GM21737 (cell line): ENCODE results near the gene CIBAR2.

Experiments
- ATAC-seq: cut with Tn5 transposase; IDR thresholded peaks from one replicate; pipeline ENCODE4 v1.9.1; 2021; ENCODE audit warnings: mild to moderate bottlenecking, moderate library complexity; ENCODE audit not compliant: unreplicated experiment

The CIBAR2 gene

DNA sequence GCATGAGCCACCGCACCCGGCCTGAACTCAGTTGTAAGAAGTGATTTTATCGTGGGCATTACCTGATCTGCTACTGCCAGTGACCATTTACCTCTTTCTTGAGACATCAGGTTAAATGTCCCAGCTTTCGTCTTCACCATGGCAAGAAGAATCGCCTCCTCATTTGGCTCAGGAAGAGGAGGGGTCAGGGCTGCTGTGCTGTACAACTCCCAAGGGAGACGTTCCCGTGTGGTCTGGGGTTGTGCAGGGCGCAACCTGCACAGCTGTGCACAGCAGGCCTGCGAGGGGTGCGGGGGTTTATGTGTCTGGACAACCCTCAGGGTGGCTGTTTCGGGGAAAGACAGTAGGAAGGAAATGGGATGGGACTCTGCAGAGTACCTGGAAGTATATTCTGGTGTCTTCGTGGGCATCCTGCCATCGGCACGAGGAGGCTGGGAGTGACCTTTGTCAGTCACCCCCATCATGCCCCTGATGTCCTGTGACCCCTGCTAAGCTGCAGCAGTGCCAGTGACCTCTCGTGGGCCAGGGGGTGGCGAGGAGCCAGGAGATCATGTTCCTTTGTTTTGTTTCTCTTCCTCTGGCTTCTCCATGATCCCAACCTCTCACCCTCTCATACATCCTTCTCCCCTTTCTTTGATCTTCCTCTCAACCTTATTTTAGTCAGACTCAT, 27.3 kb downstream of the CIBAR2 start:
- ATAC-seq = no peak

GRCh38 chr16:85083051-85083639, 29.1 kb downstream of the CIBAR2 start:
- no peak for ATAC-seq

- ATAC-seq = no peak
These were observed 29.9 kb downstream of the CIBAR2 start for GRCh38 chr16:85082173-85083050.

DNA sequence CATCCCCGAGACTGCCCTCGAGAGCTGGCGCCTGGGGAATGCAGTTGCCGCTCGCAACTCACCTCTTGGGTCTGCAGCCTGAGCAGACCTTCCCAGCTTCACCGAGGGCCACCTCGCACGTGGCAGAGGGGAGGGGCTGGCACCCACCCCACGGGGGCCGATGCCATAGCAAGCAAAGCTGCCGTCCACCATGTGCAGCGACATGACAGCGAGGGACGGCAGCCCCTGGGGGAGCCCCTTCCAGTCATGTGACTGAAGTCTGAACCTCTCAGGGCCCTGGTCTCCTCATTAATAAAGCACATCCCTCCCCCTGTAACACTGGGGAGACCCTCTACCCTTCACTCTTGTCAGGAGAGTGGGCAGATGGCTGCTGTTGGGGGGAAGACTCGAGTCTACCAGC, 30.5 kb downstream of the CIBAR2 start:
- ATAC-seq = no peak

- no peak for ATAC-seq
These were observed 31.2 kb downstream of the CIBAR2 start for GRCh38 chr16:85081038-85081437.

DNA sequence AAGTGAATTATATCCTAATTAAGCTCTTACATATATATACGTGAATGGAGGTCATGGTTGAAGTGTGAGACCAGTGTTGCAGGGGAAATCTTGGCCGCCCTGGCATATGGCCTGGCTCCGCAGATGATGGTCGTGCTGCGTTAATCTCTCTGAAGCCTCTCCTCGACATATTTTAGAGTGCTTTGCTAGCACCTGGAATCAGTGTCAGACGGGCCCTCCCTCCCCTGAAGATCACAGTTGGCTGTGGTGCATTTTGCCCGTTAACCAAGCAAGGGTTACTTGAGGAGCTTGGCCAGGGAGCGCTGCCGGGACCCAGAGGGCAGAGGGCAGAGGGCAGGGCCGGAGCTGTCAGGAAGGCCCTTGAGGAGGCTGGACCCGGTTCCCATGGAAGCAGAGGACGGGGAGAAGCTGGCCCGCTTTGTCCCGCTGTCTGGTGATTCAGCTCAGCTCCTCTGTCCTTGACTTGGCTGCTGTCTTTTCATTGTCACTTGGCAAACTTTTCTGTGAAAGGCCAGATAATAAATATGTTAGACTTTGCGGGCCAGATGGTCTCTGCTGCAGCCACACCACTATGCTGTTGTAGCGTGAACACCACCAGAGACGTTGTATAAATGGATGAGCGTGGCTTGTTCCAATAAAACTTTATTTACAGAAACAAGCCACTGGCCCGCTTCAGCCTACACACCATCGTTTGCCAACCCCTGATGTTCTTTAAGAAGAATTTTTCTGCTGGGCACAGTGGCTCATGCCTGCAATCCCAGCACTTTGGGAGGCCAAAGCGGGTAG, 32.3 kb downstream of the CIBAR2 start:
- no peak for ATAC-seq

DNA sequence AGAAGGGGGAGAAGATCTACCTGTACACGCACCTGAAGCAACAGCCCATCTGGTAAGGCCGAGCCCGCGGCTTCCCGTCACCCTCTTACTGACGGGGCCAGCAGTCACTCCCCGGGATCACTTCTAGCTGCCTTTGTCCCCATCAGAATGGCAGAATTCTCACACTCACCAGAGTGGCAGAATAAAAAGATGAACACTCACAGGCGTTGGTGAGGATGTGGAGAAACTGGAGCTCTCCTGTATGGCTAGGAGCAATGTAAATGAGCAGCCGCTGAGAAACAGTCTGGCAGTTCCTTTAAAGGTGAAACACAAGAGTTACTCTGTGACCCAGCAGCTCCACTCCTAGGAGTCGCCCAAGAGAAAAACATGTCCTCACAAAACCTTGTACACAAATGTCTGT, 33.3 kb downstream of the CIBAR2 start:
- no peak for ATAC-seq

DNA sequence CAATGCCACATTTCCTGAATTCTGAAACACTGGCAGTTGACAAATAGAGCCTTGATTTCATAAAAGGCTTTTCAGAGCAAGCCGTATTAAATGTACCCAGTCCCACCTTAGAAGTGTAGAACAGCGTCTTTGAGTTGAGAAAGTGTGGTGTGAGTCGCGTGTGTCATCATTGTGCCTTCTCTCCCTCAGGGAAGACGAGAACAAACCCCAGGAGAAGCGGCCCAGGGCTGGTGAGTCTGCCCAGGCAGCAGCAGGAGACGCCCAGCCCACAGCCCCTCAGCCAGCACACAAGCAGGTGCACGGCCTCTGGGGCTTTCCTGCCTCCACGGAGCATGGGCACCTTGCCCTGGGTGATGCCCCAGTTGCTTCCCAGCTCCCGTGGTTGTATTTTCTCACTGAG, 34.0 kb downstream of the CIBAR2 start:
- ATAC-seq = no peak

- no peak for ATAC-seq
These were observed 34.6 kb downstream of the CIBAR2 start for GRCh38 chr16:85077576-85078125.

DNA sequence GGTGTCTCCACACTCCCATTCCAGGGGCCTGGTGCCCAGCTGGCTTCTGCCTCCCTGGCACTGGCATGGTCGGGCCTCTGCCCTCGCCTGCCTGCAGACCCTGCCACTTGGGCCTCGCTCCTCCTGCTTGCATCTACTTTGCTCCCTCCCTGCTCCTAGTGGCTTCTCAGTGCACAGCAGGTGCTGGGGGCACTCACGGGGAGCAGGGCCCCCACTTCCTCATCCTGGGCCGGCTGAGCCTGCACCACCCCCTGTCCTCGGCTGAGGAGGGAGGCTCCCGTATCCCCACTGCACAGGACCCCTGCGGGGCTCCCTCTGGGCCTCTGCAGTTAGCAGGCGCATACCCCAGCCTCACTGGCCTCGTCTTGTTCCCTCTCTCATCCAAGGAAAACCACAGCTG, 35.2 kb downstream of the CIBAR2 start:
- ATAC-seq = no peak

DNA sequence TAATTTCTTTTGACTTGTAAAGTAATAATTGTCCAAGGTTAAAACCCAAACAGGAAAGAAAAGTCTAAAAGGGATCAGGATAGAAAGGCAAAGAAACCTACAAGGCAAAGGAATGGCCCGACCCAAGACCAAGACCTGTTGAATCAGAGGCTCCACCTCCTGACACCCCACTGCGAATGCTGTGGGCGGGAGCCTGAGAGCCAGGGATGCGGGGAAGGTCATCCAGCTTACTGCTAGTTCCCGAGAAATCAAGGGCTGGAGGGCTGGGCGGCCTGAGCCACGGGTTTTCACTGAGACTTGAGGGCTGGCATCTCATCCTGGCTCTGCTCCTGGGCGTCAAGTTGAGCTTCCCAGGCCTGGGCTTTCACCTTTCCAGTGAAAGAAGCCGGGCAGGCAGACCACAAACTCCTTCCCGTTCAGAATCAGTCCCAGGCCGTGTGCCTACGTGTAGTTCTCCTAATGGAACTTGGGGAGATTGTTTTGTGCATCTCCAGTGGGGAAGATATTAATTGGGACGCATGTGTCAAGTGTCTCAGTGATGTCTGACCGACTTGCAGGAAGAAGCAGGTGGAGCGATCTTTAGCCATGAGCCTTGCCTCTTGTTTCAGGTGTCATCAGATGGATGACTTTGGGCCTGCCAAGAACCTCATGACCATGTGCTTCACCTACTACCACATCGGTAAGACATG, 36.9 kb downstream of the CIBAR2 start:
- no peak for ATAC-seq

- ATAC-seq = no peak
These were observed 37.9 kb downstream of the CIBAR2 start for GRCh38 chr16:85074225-85074914.

DNA sequence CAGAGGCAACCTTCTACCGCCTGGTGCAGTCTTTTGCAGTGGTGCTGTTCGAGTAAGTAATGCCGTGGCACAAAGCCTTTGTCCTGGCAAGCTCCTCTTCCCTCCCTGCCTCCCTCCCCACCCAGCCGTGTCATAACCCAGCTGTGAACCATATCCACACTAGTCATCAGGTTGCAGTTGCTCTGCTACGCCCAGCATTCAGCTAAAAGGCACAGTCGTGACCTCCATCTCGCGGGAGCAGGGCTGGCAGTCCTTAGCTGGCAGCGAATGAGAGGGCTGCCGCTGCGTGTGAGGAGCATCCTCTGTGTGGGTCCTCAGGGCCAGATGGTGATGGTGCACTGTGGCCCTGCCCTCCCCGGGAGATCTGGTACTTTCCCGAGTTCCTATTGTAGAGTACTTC, 39.3 kb downstream of the CIBAR2 start:
- ATAC-seq = no peak

GRCh38 chr16:85072076-85072860, 40.0 kb downstream of the CIBAR2 start:
- no peak for ATAC-seq

GRCh38 chr16:85069171-85069570, 43.1 kb downstream of the CIBAR2 start:
- no peak for ATAC-seq

DNA sequence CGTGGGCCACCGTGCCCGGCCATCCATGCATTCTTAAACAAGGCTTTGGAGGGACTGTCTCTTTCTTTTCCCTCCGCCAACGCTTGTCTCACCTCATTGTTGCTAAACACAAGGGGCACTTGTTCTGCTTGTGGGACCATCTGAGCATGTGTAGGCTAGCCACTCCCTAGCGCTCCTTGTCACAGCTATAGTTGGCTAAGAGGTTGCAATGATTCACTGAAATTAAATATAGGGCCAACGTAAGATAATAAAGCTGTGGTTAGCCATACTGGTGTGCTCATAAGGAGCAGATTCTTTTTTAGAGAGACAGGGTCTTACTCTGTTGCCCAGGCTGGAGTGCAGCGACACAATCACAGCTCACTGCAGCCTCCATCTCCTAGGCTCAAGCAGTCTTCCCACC, 43.5 kb downstream of the CIBAR2 start:
- no peak for ATAC-seq

DNA sequence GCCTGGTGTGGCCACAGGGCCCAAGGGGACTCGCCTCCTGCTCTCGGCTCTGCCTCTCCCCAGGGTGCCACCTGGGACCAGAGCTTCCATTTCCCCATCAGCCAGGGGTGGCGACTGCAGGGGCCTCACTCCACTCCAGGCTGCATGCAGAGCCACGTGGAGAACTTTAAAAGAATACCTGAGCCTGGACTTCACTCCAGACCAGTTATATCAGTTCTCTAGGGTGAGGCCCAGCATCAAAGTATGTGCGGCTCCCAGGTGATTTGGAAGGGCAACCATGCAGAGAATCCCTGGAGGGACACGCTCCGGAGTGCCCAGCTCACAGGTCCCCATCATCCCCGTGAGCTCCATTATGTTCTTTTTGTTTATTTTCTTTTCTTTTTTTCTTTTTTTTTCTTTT, 44.8 kb downstream of the CIBAR2 start:
- no peak for ATAC-seq

- ATAC-seq = no peak
These were observed 45.2 kb downstream of the CIBAR2 start for GRCh38 chr16:85067024-85067423.

DNA sequence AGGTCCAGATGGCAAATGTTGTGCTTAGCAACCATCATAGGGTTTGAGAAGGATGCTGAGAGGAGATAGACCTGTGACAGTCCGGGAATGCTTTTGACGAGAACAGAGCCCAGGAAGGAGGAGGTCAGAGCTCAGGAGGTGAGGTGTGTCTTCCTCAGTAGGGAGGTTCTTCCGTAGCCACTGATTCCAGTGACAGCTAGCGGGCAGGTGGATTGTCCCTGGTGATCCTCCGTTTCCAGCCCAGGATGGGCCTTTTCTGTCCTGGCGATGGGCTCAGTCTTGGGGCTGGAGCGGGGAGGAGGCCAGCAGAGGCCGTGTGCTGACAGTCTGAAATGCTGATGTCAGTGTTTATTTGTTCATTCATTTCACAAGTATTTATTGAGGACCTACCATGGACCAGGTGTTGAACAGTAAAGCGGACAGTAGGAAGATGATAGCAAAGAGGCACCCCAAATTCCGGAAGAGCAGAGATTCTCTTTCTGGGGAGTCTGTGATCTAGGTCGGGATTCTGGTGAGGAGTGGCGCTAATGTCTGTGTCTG, 45.9 kb downstream of the CIBAR2 start:
- ATAC-seq = no peak
